HG03575 (cell line): ENCODE results near the gene SPATA6.
"Not testable (repeated sequence)": the region's sequence is repeated elsewhere in the genome, so short reads cannot be mapped to it uniquely, and the experiment has no call there.

Source experiments
- ATAC-seq: cut with Tn5 transposase; IDR thresholded peaks from one replicate; pipeline ENCODE4 v1.9.1; 2021; ENCODE audit not compliant: unreplicated experiment, insufficient number of reproducible peaks, low FRiP score; ENCODE audit errors: extremely low read depth

SPATA6 gene

DNA sequence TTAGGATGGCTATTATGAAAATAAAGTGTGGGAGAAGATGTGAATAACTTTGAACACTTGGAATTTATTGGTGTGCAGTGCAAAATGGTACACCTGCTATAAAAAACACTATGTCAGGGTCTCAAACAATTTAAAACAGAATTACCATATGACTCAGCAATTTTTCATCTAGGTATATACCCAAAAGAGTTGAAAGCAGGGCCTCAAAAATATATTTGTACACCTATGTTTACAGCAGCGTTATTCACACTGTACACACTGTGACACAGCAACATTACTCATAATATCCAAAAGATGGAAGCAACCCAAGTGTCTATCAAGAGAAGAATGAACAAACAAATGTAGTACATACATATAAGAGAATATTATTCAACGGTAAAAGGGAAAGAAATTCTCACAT lies 75.8 kb downstream of the SPATA6 start:
- ATAC-seq, result no peak

- ATAC-seq, result no peak
Observed at GRCh38 chr1:48391926-48392325, 80.1 kb downstream of the SPATA6 start.

DNA sequence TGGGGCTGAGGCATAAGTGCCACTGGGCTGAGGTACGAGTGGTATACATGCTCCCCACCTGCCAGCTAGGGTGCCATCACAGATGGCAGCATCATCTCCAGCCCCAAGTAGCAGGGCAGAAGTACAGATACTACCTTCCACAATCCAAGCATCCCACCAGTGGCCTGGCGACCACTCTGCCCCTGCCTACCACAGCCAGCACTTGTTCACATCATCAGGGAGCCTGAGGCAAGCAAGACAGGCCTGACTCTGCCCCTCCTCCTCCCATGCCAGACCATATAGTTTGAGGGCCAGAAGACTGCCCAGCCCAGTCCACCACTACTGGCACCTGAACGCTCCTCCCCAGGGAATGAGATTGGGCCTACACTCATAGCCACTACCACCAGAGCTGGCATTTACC lies 84.6 kb downstream of the SPATA6 start:
- no peak for ATAC-seq

- ATAC-seq, result no peak
Observed at GRCh38 chr1:48374785-48375184, 97.2 kb downstream of the SPATA6 start.

GRCh38 chr1:48371598-48371997 lies 100.4 kb downstream of the SPATA6 start:
- ATAC-seq, result no peak

- ATAC-seq, result no peak
Observed at GRCh38 chr1:48362901-48363300, 109.1 kb downstream of the SPATA6 start.

DNA sequence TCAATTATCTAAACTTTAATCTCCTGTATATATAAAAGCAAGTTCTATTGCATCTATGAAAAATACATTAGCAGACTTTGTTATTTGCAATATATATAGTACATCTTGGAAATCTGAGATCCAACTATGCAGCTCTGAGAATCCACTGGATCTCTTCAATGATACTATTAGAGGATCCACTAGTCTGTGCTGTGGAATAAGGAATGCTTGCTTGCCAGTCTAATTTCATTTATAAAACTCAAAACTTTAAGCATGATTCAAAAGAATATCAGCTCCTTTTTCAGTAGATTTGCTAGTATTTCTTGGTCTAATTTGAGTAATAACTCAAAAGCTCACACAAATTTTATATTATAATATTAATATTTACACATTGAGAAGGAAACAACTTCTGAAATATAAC lies 115.1 kb downstream of the SPATA6 start:
- no peak for ATAC-seq

GRCh38 chr1:48344373-48344772 lies 127.6 kb downstream of the SPATA6 start:
- no peak for ATAC-seq

GRCh38 chr1:48341221-48341620 lies 130.8 kb downstream of the SPATA6 start:
- no peak for ATAC-seq

GRCh38 chr1:48338257-48338656 lies 133.7 kb downstream of the SPATA6 start:
- no peak for ATAC-seq

- no peak for ATAC-seq
Observed at GRCh38 chr1:48333316-48333715, 138.7 kb downstream of the SPATA6 start.

DNA sequence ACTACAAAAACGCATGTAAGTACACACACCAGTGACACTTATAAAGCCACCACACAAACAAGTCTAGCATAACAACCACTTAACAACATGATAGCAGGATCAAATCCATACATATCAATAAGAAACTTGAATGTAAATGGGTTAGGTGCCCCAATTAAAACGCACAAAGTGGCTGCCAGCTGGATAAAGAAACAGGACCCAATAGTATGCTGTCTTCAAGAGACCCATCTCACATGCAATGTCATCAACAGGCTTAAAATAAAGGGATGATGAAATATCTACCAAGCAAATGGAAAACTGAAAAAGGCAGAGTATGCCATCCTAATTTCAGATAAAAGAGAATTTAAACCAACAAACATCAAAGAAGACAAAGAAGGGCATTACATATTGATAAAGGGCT lies 139.9 kb downstream of the SPATA6 start:
- no peak for ATAC-seq

DNA sequence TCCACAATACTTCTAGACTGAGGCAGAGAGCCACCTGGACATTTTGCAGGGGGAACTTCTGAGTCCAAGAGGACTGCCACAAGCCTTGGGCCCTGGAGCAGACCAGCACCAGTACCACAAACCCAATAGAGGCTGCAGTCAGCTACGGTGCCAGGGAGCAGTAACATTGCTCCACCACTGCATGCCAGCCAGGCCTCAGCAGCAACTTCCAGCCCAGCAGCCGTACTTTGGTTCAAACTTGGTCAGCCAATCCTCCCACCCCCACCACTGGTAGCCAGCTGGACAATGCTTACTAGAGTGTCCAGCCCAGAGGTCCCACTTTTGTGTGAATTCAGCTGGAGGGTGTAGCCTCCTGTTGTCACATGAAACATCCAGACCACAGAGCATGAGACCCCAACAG lies 142.1 kb downstream of the SPATA6 start:
- no peak for ATAC-seq

DNA sequence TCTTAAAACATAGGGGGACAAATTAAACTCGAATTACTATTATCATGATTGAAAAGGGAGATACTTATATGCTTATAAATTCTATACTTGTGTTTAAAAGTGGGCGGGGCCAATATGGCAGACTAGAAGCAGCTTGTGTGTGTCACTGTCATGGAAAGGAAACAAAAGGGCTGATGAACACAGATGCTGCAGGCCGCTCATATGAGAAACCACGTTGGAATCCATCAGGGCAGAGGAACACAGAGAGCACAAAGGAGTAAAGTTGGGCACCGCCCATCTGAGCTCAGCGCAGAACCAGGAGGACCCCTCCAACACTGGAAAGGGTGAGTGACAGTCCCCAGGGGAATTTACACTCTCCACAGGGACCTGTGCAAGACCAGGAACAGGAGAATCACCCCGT lies 142.5 kb downstream of the SPATA6 start:
- no peak for ATAC-seq

DNA sequence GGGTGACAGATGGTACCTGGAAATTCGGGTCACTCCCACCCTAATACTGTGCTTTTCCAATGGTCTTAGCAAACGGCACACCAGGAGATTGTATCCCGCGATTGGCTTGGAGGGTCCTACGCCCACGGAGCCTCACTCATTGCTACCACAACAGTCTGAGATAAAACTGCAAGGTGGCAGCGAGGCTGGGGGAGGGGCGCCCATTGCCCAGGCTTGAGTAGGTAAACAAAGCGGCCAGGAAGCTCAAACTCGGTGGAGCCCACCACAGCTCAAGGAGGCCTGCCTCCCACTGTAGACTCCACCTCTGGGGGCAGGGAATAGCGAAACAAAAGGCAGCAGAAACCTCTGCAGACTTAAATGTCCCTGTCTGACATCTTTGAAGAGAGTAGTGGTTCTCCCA lies 160.2 kb downstream of the SPATA6 start:
- ATAC-seq, result not testable (repeated sequence)

DNA sequence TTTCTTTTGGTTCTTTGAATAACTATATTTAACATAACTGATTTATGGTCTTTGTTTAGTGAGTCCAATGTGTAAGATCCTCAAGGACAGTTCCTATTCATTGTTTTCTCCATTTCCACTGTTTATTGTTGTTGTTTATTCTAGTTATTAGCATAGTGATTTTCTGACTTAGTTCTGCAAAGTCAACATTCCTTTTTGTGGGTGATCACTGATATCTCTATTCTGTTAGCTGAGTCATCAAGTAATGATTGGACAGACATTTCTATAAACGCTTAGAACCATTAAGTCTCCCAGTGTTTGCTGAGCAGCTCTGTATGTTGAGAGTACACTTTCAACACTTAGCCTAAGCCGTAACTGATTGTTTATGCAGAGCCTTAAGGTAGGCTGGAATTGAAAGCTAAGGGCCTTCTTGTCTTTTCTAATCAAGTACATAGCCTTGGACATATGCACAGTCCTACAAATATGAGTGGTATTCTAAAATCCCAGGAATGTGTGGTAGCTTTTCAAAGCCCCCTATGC lies 162.4 kb downstream of the SPATA6 start:
- ATAC-seq, result no peak

DNA sequence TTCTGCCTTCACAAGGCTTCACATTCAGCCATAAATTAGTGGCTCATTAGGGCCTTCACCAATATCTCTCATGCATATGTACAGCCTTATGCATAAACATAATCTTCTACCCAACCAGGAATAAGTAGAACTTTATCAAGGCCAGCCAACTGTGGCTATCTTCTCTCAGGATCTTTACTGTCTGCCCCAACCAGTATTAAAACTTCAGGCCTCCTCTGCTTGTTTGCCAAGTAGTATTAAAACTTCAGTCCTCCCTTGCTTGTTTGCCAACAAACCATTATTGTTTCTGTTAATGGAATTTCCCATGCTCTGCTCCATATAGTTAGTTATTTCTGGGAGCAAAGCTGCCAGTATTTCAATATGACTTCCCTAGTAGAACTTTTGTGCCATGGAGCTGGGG lies 169.4 kb downstream of the SPATA6 start:
- ATAC-seq, result no peak

- ATAC-seq, result no peak
Observed at GRCh38 chr1:48294656-48295055, 177.3 kb downstream of the SPATA6 start.

DNA sequence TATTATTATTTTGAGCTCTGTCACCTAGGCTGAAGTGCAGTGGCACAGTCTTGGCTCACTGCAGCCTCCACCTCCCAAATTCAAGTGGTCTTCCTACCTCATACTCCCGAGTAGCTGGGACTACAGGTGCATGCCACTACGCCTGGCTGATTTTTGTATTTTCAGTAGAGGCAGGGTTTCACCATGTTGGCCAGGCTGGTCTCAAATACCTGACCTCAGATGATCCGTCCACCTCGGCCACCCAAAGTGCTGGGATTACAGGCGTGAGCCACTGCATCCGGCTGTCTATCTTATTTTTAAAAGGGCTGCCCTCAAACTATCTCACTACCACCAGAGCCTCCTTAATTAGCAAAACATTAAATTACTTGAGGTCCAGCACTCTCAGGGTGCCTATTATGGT lies 177.9 kb downstream of the SPATA6 start:
- ATAC-seq, result not testable (repeated sequence)

GRCh38 chr1:48292706-48293105 lies 179.3 kb downstream of the SPATA6 start:
- no peak for ATAC-seq

DNA sequence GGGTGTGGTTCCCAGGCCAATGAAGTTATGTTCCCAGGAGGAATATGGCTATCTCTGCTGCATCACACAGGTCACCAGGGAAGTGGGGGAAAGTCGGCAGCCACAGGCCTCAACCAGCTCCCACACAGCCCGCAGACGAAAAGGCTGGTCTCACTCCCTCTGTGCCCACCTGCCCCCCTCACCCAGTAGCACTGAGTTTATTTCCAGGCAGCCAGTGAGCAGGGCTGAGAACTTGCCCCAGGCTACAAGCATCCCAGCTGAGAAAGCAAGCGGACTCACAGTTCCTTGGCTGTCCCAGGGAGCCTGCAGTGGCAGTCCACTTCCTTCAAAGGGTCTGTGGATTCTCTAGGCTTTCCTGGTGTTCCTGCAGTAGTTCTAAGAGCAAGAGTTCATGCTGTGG lies 180.6 kb downstream of the SPATA6 start:
- no peak for ATAC-seq

DNA sequence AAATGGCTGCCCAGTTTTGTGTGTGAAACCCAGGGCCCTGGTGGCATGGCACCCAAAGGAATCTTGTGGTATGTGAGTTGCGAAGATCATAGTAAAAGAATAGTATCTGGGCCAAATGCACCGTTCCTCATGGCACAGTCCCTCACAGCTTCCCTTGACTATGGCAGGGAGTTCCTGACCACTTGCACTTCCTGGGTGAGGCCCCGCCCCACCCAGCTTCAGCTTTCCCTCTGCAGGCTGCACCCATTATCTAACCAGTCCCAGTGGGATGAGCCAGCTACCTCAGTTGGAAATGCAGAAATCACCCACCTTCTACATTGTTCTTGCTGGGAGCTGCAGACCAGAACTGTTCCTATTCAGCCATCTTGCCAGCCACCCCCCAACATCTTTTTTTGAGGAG lies 186.5 kb downstream of the SPATA6 start:
- ATAC-seq, result no peak
